A673 (cell line): Measurements from ENCODE around the gene NOS3. TPM values are rescaled to one million over a fixed set of nuclear protein-coding genes. Genes with fewer than 3 reads are reported as not detected.

Experiments
- BruUV-seq: library from RNA; stranded (reverse); fragments of 400-500 nt; replicated peaks from 2 replicates; lab custom pipeline; 2021; lab: Mats Ljungman, UMichigan
- CTCF ChIA-PET: fragments of 300-600 bp; sonication (Branson Sonifier 250); formaldehyde crosslinking; loops from one replicate; lab custom pipeline; 2022; ENCODE audit warnings: antibody characterized with exemption; lab: Charles Lee
- POLR2A ChIA-PET: fragments of 300-600 bp; sonication (Branson Sonifier 250); formaldehyde crosslinking; loops from one replicate; lab custom pipeline; 2022; ENCODE audit warnings: antibody characterized with exemption; ENCODE audit not compliant: low non-redundant PET; lab: Charles Lee
- DNase-seq: peaks from one replicate; pipeline ENCODE4 v3.0.0-alpha.2; 2015; ENCODE audit warnings: low spot score
- H3K27ac ChIP-seq: fragments of 200-600 bp; sonication (generic); 2 replicates; pipeline ENCODE4 v1.5.1; 2016; ENCODE audit warnings: mixed run types, low read depth, mild to moderate bottlenecking, mixed read lengths, antibody characterized with exemption, low read length; ENCODE audit not compliant: poor library complexity, severe bottlenecking
- H3K27me3 ChIP-seq: fragments of 200-600 bp; sonication (generic); replicated peaks from 2 replicates; pipeline ENCODE4 v1.6.1; 2017; ENCODE audit warnings: mixed run types, low read depth, mild to moderate bottlenecking, mixed read lengths, antibody characterized with exemption, low read length; ENCODE audit not compliant: insufficient read depth, poor library complexity
- H3K36me3 ChIP-seq: fragments of 200-600 bp; sonication (generic); 2 replicates; pipeline ENCODE4 v1.6.1; 2016; ENCODE audit warnings: mixed run types, mild to moderate bottlenecking, mixed read lengths, antibody characterized with exemption, low read length; ENCODE audit not compliant: insufficient read depth, poor library complexity, severe bottlenecking
- H3K4me1 ChIP-seq: fragments of 200-600 bp; sonication (generic); 2 replicates; pipeline ENCODE4 v1.6.1; 2017; ENCODE audit warnings: mixed run types, mild to moderate bottlenecking, mixed read lengths, antibody characterized with exemption, low read length; ENCODE audit not compliant: insufficient read depth, poor library complexity, severe bottlenecking
- H3K4me3 ChIP-seq: fragments of 200-600 bp; sonication (generic); 2 replicates; pipeline ENCODE4 v1.5.1; 2016; ENCODE audit warnings: low read depth, mixed run types, mild to moderate bottlenecking, mixed read lengths, low read length; ENCODE audit not compliant: poor library complexity, severe bottlenecking
- H3K9me3 ChIP-seq: fragments of 200-600 bp; sonication (generic); 2 replicates; pipeline ENCODE4 v1.6.1; 2016; ENCODE audit warnings: mixed run types, low read depth, mild to moderate bottlenecking, mixed read lengths, antibody characterized with exemption, low read length; ENCODE audit not compliant: poor library complexity, severe bottlenecking
- CTCF ChIP-seq: fragments of 300-800, 200-600 bp; sonication (generic); conservative IDR thresholded peaks from 2 replicates; pipeline ENCODE4 v1.5.1; 2017; ENCODE audit warnings: low read depth, mild to moderate bottlenecking, antibody characterized with exemption, low read length, moderate library complexity, mixed read lengths
- EZH2 ChIP-seq: fragments of 200-600 bp; sonication (generic); IDR thresholded peaks from 2 replicates; pipeline ENCODE4 v1.6.1; 2017; ENCODE audit warnings: borderline replicate concordance, low read depth, mild to moderate bottlenecking, mixed read lengths, antibody characterized with exemption, low read length; ENCODE audit not compliant: poor library complexity, severe bottlenecking
- intact Hi-C: fragments of 100-400 bp; cut with micrococcal nuclease; formaldehyde crosslinking; loops from one replicate; pipeline ENCODE4 v1.10.0; 2022; ENCODE audit not compliant: unreplicated experiment
- total RNA-seq: library from RNA; stranded (reverse); gene quantifications from 2 replicates; pipeline ENCODE4 v1.2.3, GENCODE V29; 2021

The NOS3 gene
- total RNA-seq, 1 experiment from 2014 or later = 0.75 TPM

- Histone ChIP-seq H3K36me3 (no peaks in the 10 kb centered on the region), H3K27ac (no peak overlapping the region), H3K27me3 (peaks cover 6% of the 10 kb centered on the region), H3K4me3 (peak overlapping the region; percentile 36), H3K9me3 (no peaks in the 10 kb centered on the region), H3K4me1 (peaks cover 10% of the 10 kb centered on the region)
- intact Hi-C loops = no loop called here
- BruUV-seq = no TSS peak
- ChIA-PET CTCF (interaction anchor here (0.6 to 1.4 kb wide), 6 partner anchors 8 to 121 kb away, joined by 3 to 7 read pairs (median 3); partner anchors contain the start of gene ABCB8), POLR2A (no interaction called here)
- TF ChIP-seq EZH2 = no peak
- DNase-seq = no peak
Measured at GRCh38 chr7:151019130-151019447, 28.3 kb downstream of the NOS3 start.

GRCh38 chr7:151020231-151020630, 29.4 kb downstream of the NOS3 start:
- DNase-seq = no peak
- Histone ChIP-seq H3K27ac (no peak overlapping the region), H3K27me3 (peaks cover 6% of the 10 kb centered on the region), H3K9me3 (no peaks in the 10 kb centered on the region), H3K4me3 (no peak overlapping the region), H3K36me3 (no peaks in the 10 kb centered on the region), H3K4me1 (peaks cover 10% of the 10 kb centered on the region)
- intact Hi-C loops = no loop called here
- CTCF ChIA-PET = no interaction called here
- no TSS peak for BruUV-seq
- TF ChIP-seq CTCF = no peak
- TF ChIP-seq EZH2 = no peak
- POLR2A ChIA-PET = no interaction called here

- Histone ChIP-seq H3K36me3 (no peaks in the 10 kb centered on the region), H3K4me1 (peaks cover 8% of the 10 kb centered on the region), H3K4me3 (no peak overlapping the region), H3K27ac (no peak overlapping the region), H3K9me3 (no peaks in the 10 kb centered on the region), H3K27me3 (peaks cover 6% of the 10 kb centered on the region)
- DNase-seq = no peak
- intact Hi-C loops = no loop called here
- POLR2A ChIA-PET = no interaction called here
- no peak for TF ChIP-seq CTCF
- TF ChIP-seq EZH2 = no peak
- CTCF ChIA-PET = no interaction called here
- BruUV-seq = no TSS peak
Measured at GRCh38 chr7:151023232-151023631, 32.4 kb downstream of the NOS3 start.

GRCh38 chr7:151024435-151025056, 33.7 kb downstream of the NOS3 start, which contains the start of gene ATG9B:
Gene ATG9B (minus strand): TSS chr7:151024494. CDS start chr7:151024423, 71 bp downstream.
- H3K9me3 ChIP-seq = no peaks in the 10 kb centered on the region
- H3K27ac ChIP-seq = no peak within 1 kb of the TSS
- no peak within 1 kb of the TSS for H3K4me3 ChIP-seq
- BruUV-seq = no TSS peak
- ChIA-PET CTCF (no interaction called here), POLR2A (interaction anchor here (0.7 kb wide), 1 partner anchor 77 kb away, joined by 5 read pairs; no protein-coding TSS in a partner anchor)
- intact Hi-C loops = no loop called here
- peaks cover 3% of the 10 kb centered on the region for H3K27me3 ChIP-seq
- TF ChIP-seq CTCF (no peak), EZH2 (no peak)
- no peaks in the 10 kb centered on the region for H3K4me1 ChIP-seq
- no peaks in the 10 kb centered on the region for H3K36me3 ChIP-seq
- DNase-seq = no peak
